HG02763 (cell line): ENCODE measurements around the gene CLCN5.

ENCODE experiments used
- ATAC-seq: cut with Tn5 transposase; IDR thresholded peaks from one replicate; pipeline ENCODE4 v1.9.1; 2021; ENCODE audit warnings: mild to moderate bottlenecking, moderate library complexity; ENCODE audit not compliant: unreplicated experiment

Gene CLCN5

DNA sequence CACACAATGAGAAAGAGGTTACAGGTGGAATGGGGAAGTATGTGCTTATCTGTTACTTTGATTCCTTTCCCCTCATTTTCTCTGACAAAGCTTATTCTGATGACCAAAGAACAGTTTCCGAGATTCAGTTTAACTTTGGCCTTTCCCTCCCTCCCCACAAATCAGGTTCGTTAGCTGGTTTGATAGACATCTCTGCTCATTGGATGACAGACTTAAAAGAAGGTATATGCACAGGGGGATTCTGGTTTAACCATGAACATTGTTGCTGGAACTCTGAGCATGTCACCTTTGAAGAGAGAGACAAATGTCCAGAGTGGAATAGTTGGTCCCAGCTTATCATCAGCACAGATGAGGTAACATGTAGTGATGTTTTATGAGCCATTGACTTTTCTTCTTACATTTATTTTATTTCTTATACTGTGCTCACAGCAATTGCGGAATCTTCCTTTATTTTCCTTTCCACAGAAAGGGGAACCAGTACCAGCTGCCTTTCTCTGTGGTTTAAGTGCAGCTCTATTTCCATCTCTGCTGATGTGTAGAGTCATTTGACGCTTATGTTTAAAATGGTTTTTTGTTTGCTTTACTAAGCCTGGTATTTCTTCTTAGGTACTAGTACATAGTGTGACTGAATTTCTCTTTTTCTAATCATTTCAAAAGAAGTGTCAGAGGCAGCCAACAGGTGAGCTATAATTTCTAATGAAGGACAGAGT, 153.4 kb downstream of the CLCN5 start:
- no peak for ATAC-seq

DNA sequence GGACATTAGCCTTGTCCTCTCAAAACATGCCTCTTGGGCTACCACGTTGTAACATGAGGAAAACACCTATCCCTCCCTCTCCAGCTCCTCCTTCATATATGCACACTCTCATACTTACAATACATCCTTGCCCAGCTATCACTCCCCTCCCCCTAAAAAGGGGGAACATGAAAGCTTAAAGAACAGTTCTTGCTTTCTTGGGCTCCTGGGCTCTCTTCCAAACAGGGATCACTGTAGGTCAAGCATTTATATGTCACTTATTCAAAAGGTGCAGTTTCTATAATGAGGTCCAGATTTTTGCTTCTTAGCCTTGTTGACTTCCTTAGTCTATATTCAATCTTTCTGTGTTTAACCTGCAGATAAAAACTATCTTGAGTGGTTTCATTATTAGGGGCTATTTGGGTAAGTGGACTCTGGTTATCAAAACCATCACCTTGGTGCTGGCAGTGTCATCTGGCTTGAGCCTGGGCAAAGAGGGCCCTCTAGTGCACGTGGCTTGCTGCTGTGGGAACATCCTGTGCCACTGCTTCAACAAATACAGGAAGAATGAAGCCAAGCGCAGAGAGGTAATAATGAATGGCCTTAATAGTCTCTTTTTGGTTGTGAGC, 159.0 kb downstream of the CLCN5 start:
- ATAC-seq: peak; percentile 56

DNA sequence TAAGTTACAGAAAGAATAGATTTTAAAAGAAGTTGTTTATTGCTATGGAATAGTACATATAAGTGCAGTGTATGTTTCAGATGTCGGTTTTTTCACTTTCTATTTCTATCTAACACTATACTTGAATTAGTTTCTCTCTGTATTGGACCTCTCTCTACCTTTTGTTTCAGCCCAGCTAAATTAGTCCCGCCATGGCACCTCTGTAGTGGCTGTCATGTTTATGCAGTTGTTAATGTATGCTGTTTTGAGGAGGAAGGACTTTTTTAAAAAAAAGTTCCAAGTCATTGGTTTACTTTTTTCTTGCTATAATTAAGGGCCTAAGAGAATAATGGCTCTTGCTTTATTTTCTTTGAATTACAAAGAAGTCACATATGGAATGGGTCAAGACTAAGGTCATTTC, 160.3 kb downstream of the CLCN5 start:
- no peak for ATAC-seq

DNA sequence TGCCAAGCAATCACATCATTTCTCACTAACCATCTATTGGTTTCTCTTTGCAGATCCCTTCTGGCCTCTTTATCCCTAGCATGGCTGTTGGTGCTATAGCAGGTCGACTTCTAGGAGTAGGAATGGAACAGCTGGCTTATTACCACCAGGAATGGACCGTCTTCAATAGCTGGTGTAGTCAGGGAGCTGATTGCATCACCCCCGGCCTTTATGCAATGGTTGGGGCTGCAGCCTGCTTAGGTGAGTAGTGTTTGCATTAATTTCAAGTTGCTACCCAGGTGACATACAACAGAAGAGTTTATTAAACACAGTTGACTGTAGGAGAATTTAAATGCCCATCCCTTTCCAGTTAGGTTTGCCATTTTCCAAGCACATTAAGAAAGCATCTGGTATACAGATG, 166.2 kb downstream of the CLCN5 start:
- ATAC-seq: no peak

DNA sequence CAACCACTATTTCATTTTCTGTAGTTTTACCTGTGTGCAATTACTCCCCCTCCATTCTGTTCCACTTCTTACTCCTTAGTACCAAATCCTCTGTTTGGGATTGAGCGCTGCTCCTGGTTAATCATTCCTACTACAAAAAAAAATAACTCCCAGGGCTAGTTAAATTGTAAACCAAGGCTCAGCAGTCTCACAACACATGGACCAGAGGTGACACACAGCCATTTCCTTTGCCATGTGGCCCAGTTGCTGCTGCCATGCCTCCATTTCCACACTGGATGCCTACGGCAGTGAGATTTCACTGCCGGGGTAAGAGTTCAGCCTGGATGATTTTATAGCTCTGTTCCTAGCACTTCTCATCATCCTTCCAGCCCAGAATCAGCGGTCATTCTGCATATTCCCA, 171.2 kb downstream of the CLCN5 start:
- no peak for ATAC-seq

DNA sequence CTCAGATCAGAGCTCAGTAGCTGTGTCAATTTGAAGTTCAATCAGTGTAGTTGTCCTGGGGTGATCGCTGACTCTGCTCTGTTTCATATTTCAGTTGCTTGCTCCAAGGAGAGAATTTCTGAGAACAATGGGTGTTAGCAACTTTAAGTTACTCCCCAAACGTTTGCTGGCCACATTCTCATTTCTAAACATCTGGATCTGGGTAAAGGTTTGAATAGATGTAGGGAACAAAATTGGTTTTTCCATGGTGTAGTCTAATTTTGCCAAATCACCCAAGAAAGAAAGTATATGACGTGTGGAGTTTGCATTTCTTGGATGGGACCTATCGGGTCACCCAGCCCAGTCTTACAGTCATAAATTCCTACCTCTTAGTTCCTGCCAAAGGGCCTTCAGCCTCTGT, 174.7 kb downstream of the CLCN5 start:
- no peak for ATAC-seq

DNA sequence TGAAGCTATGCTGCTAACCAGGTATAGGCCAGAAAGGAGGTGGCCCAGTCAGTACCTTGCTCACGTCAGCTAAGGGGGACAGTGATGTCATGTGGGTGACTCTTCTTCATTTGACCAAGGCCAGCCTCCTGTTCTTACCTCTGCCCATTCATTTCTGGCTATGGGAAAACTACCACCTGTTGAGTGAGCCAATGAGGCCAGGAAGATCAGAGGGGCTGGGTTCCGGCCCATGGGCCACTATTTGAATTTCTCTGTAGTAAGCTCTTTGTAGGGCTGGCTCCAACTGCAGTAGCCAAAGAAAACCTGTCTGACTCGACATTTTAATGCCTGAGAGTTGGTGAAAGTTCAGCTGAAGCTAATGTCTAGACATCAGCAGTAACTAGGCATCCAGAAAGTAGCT, 175.8 kb downstream of the CLCN5 start:
- ATAC-seq: no peak

DNA sequence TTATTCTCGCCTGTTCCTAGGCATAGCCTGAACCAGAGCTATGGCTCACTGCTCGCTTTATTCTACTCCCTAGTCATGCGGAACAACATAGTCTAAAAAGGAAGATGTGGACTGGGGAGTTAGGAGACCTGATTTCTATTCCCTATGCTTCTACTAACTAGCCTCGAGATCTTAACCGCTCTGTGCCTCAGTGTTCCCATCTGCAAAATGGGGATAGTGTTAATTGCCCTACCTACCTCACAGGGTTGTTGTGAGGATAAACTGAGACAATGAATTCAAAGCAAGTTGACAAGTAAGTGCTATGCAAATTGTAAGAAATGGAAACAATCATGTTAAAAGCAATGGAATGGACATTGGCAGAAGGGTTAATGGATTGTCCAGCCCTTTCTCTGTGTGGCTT, 176.4 kb downstream of the CLCN5 start:
- no peak for ATAC-seq

DNA sequence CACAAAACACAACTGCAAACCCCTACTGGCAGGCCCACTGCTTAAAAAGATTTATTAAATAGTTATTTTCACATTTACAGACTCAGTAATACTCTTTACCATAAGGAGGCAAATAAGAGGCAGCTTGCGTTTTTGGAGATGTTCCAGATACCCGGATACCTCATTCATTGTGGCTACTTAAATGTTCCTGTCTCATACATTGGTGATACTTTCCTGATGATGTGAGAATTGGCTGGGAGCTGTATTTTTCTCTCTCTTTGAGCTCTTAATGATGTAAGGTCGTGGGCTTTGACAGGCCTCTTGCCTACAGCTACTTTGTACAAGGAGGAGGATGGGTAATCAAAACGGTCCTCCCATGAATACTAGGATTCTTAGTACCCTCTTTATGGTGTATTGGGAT, 176.9 kb downstream of the CLCN5 start:
- no peak for ATAC-seq

DNA sequence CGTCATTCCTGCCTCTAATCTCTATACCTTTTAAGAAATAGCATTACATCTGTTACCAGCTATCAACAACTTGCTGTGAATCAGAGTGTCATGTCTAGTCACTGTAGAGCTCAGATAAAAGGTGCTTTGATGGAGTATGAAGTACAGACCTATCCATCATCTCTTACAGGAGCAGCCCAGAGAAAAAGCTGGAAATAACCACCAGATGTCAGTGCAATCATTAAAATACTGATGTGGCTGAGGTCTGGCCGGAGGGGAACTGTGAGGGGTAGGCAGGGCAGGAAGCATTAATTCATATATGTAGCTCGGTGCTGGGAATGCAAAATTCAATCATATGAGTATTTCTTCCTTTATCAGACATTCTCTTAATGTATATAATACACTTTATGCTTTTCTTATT, 177.8 kb downstream of the CLCN5 start:
- no peak for ATAC-seq

DNA sequence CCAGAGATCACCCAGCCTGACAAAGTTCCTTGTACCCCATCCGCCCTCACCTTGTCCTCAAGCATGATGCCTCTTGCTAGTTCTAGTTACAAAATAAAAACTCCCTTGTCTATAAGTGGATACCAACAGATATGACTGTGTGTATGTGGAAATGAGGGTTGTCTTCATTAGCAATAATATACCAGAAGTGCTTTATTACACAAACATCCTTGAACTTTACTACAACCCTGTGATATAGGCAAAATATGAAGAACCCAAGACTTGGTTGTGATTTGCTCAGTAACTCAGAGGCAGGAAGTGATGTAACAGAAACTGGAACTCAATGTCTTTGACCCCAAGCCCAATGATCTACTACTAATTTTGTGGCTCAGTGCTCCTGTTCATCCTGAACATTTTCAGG, 180.8 kb downstream of the CLCN5 start:
- ATAC-seq: no peak

DNA sequence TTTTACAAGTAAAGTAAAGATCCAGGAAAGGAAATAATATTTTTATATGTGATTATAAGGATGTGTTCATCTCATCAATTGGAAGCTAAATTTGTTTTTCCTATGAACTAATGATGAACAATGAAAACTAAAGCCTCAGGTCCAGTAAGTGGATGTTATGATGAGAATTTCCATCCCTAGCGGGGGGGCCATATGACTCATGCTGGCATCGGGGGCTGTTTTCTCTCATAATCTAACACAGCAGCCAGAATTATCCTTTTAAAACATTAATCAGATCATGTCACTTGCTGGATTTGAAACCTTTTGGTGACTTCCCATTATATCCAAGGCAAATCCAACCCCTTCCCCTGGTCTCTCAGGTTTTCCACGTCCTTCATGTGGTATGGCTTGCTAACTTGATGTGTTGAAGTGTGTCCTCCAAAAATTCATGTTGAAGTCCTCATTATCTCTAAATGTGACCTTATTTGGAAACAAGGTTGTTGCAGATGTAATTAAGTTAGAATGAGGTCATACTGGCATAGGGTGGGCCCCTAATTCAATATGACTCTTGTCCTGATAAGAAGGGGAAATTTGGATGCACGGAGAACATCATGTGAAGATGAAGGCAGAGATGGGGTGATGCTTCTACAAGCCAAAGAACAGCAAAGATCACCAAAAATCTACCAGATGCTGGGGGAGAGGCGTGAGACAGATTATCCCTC, 181.6 kb downstream of the CLCN5 start:
- ATAC-seq: no peak

DNA sequence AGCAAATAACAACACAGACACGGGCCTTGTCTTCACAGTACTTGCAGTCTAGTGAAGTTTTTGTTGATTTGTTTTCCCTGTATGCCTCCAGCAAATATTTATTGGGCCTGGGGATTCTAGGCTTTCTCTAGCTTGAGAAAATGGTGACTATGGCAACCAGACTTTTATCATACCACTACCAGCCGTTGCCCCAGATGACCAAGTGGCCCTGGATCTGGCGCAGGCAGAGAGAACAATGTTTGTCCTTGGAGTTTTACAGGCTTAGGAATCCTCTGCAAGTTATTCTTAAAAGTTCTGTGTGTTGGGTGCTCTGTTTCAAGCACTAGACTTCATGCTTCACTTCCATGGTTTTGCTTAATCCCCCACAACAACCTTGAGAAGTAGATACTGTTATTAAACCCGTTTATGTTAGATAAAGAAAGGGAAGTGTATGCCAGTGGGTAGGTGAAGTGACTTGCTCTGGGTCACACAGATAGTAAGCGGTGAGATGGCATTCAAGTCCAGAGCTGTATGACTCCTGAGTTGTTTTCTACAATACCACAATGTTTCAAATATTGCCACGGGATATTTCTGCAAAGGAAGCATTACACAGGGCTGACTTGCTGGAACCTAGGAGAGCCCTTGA, 183.8 kb downstream of the CLCN5 start:
- no peak for ATAC-seq

DNA sequence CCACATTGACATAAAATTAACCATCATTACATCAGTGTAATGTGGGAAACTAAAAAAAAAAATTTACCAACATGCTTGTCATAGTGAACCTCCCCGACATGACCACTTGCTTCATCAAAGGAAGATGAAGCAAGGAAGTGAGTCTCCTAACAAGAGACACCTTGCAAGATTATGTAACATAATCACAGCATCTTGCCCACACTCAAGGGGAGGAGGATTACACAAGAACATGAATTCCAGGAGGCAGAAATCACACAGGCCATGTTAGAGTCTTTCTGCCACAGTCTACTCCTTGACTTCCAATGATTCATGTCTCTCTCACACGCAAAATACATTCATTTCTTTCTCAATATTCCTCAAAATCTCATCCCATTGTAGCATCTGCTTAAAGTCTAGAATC, 185.1 kb downstream of the CLCN5 start:
- ATAC-seq: no peak

DNA sequence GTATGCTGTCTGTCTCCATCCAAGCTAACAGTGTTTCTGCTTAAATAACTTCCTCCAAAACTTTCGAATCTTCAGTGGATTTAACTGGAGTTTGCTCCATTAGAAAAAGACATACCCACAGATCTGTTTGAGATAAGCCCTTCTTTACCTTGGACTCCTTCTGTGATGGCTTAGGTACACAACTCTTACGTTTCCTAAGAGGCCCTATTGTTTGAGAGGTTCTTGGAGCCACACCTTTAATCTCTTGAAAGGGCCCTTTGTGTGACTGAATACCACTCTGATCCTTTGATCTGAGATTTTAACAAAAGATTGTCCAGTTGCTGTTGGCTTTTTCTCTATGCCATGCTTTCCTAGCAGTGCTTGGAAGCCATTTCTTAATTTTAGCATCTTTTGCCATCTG, 185.9 kb downstream of the CLCN5 start:
- ATAC-seq: no peak

DNA sequence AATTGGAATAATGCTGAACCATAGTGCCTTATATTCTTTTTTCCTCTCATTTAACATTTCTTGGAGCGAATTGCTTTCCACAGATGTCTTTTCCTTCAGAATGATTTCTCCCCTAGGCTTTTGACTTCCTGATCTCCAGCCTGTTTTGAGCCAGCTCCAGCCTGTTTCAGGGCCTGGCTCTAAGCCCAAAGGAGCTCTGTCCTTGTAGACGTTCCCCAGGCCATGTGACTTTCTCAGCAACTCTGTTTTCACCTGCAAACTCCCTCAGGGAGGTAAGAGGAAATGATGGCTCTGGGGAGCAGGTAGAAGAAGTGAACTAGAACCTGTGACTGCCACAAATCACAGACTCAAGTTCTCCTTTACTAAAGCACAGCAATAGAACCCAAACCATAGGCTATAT, 189.3 kb downstream of the CLCN5 start:
- no peak for ATAC-seq

DNA sequence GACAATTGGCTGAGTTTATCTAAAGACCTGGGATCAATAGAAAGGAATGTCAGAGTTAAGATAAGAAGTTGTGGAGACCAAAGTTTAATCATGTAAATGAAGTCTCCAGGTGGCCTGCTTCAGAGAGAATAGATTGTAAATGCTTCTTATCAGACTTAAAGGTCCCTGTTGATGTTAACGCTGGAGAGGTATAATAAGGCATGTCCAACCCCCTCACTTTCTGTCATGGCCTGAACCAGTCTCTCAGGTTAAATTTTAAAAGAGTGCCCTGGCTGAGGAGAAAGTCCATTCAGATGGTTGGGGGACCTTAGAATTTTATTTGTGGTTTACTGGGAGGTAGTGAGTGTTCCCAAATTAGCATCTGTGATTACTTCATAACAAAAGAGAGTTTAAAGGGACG, 191.7 kb downstream of the CLCN5 start:
- ATAC-seq: no peak

DNA sequence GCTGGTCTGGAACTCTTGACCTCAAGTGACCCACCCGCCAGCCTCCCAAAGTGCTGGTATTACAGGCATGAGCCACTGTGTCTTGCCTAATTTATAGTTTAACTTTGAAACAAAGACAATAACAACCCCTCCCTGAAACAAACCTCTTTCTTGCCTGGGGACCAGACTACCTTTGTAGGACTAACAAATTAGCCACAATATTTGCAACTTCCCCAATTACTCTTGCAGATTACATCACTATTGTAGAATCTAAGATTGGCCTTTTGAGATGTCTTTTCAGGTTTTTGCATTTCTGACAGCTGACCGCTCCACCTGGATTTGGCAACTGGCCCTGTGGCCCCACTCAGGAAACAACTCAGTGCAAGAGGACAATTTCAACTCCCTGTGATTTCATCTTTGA, 193.6 kb downstream of the CLCN5 start:
- ATAC-seq: no peak

DNA sequence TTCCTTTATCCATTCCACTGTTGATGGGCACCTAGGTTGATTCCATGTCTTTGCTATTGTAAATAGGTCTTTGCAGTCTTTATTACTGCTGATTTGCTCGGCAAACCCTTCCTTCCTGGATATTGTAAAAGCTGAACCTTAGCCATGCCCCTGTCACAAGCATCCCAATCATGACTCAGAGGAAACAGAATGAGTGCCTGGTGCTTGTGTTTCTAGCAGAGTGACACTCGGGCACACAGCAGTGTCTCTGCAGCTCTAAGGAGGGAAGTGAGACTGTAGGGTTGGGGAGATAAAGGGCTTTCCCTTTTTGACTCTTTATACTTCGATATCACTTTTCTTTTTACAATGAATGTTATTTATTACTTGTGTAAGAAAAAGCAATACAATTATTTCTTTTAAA, 195.1 kb downstream of the CLCN5 start:
- ATAC-seq: no peak

DNA sequence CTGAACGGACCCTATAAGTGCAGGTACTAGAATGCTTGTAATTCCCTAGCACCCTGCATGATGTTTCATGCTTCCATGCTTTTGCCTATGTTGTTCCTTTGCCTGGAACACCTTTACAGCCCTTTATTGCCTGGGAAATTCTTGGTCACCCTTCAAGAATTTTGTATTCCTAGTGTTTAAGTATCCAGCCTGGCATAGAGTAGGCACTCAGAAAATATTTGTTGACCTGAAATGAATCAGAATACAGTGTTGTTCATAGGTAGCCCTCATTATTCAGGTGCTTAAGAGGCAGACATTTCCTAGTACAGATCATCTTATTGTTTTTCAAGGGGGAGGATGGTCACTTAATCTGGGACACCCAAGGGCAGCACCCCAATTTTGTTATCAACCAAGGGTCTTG, 203.1 kb downstream of the CLCN5 start:
- no peak for ATAC-seq

DNA sequence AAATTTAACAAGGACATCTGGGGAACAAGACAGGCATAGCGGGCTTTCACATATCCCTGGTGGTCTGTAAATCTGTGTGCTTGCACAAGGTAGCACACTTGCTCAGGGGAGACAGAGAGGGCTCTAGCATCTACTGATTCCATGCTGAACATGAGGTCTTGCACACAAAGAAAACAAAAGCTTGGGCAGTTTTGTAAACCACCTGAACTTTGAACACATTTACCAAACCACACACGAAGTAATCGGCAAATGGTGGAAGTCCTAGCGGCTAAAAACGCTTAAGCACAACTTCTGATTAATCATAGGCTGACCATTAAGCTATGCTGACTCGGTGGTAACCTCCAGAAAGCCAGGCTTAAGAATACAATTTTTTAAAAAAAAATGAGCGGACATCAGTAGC, 225.6 kb downstream of the CLCN5 start:
- ATAC-seq: no peak
